ENCODE measurements around the gene LNP1.
"Not testable (repeated sequence)": the region's sequence is repeated elsewhere in the genome, so short reads cannot be mapped to it uniquely, and the experiment has no call there.

The LNP1 gene, protein sequence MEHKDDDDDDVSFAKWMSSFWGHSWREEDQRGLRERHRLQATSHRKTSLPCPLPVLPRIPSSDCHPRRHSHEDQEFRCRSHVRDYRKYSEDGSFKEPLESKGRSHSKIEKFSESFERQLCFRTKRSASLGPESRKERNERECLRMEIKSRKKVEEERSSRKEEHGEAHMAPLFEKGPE

DNA sequence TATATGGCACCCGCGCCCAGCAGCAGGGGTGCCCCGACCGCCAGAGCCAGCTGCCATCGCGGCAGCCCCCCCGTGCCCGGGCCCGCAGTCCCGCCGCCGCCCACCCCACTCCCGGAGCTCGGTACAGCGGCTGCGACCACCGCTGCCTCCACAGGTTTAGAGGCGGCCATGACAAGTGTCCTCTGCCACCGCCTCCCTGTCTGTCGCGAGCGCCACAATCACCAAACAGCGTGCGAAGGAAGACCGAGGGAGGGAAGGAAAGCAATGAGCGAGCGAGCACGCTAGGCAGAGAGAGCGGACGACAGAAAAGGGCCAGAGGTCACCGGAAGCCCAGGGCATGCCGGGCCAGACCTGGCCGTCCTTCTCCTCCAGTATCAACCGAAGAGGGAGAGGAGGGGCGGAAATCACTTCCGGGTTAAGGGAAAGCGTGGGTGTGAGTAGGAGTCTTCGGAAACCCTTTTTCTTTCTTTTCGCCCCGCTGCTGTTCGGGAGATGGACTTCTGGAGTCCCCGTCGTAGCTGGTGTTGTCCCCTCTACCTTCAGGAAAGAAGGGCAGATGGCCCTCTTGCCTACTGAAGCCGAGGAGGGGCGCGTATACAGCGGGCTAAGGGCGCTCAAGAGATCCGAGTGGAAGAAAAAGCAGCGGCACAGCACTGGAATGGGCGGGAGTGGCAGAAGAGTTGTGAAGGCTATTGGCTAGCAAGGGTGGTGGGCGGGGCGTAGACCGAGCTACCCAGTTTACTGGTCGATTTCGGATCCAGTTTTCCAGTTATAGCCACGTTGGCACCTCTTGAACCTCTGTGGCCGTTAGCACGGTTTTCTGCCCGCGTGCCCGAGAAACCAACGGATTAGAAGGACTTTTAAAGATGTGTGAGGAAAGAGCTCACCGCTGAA, at the start of gene LNP1, which contains the start of gene TOMM70:
LNP1 (plus strand) TSS at position 760 of the 894 bp plus-strand sequence. CDS start 28,191 bp downstream, outside the sequence.
TOMM70 (minus strand) TSS at position 310 of the 894 bp plus-strand sequence; CDS start at position 170, 140 bp downstream.
- TF ChIP-seq POLR2A (IDR thresholded peaks at IDR 0.05; ENCODE audit: low read length), result peak; percentile 94
- no peak for TF ChIP-seq GATA1 (IDR thresholded peaks at IDR 0.05; ENCODE audit: low read depth, low read length)

DNA sequence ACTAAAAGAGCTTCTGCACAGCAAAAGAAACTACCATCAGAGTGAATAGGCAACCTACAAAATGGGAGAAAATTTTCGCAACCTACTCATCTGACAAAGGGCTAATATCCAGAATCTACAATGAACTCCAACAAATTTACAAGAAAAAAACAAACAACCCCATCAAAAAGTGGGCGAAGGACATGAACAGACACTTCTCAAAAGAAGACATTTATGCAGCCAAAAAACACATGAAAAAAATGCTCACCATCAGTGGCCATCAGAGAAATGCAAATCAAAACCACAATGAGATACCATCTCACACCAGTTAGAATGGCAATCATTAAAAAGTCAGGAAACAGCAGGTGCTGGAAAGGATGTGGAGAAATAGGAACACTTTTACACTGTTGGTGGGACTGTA, 49.6 kb upstream of the LNP1 start:
- DNase-seq, result not testable (repeated sequence)

More for the DNA sequence above, at the start of gene LNP1, which contains the start of gene TOMM70:
- DNase-seq, result peak; percentile 96 to 97

DNA sequence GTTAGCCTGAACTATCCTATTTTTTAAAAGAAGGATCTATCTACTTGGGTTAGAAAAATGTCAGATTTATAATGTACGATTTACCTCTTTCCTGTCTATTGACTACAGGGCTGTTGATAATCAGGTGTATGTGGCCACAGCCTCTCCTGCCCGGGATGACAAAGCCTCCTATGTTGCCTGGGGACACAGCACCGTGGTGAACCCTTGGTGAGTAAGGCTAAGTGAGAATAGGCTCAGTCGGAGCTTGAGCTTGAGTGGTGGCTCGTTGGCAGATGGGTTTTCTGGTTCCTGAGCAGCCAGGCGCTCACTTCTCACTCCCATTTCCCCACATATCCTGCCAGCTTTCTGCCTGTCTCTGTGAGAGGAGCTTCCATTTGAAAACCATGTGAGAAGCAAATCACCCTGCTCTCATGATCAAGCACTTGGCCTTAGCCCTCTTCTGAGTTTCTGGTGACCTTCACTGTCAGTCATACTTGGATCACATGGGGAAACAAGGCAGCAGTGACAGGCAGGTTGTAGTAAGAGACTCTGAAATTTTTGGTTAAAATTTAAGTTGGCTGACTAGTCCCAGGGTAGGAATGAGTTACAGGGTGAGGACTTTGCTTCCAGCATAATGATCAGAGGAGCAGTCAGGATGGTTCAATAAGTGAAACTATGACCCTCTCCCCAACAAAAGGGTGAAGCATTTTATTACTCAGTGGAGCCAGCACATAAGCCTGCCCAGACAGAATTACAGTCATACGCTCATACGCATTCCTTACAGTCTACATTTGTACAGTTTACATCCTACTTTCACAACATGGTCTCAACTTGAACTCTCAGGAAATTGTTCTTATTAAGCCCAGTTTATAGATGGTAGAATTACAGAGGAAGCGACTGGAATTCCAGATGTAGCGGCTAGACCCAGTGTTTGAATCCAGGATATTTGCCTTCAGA, 48.8 kb upstream of the LNP1 start:
- no peak for TF ChIP-seq GATA1 (IDR thresholded peaks at IDR 0.05; ENCODE audit: low read depth, low read length)
- TF ChIP-seq POLR2A (IDR thresholded peaks at IDR 0.05; ENCODE audit: low read length), result no peak
- no peak for DNase-seq

DNA sequence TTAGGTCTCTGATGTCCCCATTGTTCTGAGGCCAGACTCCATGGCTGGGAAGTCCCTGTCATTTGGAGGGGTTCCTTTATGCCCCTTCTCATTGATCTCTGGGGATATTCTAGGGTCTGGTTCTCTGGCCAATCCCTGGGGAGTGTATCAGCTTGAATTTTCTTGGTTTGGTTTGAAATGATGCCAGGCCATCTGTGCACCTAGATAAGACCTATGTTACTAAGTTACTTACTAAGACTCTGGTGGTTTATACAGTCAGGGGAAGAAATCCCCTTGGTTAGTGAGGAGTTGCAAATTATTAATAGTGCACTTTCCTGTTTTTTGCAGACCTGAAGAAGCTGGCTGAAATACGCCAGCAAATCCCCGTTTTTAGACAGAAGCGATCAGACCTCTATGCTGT, 46.5 kb upstream of the LNP1 start:
- peak; percentile 67 to 74 for DNase-seq

DNA sequence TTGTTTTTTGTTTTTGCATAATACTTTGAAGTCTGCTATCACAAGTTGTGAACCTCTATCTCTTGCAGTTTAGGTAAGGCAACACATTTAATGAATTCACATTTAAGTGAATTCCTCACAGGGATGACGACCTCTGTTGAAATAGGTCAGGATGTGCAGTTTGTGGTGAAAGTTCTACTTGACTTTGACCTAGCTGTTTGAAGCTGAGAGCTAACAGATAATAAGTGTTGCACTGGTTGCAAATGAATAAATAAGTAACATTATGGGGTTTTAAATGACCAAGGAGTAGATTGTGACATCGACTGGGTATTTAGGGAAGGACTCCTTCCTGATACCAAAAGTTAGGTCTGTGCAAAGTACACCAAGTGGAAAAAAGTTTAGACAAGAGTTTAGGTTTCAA, 42.9 kb upstream of the LNP1 start:
- no peak for DNase-seq
- TF ChIP-seq GATA1 (IDR thresholded peaks at IDR 0.05; ENCODE audit: low read depth, low read length) (no peak), POLR2A (IDR thresholded peaks at IDR 0.05; ENCODE audit: low read length) (no peak)

More for the DNA sequence above, 46.5 kb upstream of the LNP1 start:
- TF ChIP-seq POLR2A (IDR thresholded peaks at IDR 0.05; ENCODE audit: low read length) (no peak), GATA1 (IDR thresholded peaks at IDR 0.05; ENCODE audit: low read depth, low read length) (no peak)

DNA sequence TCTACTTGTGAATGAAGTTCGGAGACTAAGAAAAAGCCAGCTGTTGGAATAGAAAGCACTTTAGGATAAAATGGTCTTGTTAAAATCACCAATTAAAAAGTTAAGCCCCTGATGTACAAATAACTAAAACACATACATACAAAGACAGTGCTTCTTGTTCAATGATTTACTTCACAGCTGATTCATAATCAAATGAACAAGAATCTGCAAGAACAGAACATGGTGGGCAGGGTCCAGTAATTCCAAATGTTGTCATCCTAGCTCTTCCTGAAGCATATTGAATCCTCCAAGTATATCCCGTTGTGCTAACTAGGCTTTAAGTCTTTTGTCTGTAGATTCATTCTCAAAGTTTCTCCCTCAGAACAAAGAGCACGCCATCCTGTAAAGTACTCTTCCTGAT, 42.3 kb upstream of the LNP1 start:
- TF ChIP-seq GATA1 (IDR thresholded peaks at IDR 0.05; ENCODE audit: low read depth, low read length) (no peak), POLR2A (IDR thresholded peaks at IDR 0.05; ENCODE audit: low read length) (no peak)
- DNase-seq, result no peak

DNA sequence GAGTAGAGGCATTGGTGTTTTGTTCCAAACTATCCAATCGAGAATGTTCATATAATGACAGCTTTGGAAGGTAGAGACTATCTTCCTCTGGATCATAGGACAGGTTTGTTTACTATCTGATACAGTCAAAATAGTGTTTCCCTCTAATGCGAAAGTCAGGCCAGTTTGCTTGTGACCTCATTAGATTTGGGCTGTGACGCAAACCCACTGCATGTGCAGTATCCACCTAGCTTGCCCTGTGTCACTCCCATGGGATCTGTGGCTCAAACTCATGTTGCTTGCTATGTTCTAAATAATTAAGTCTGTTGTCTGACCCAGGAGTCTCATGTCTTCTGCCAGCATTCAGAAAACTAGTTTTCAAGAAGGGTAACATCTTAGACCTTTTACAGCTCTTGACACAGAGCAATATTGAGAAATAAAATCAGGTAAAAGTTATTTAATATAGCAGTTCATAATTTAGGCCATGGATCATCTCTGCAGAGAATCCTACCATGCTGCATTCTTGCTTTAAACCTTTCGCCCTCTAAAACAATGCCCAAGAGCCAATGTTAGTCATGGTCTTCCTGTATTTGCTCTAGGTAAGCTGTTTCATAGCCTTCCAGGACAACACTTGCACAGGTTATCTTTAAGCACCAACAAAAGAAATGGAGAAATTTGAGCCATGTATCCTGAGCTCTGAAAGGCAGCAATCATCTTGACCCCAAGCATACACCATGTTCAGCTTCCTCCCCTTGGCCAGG, 40.4 kb upstream of the LNP1 start:
- TF ChIP-seq POLR2A (IDR thresholded peaks at IDR 0.05; ENCODE audit: low read length) (no peak), GATA1 (IDR thresholded peaks at IDR 0.05; ENCODE audit: low read depth, low read length) (no peak)
- no peak for DNase-seq

DNA sequence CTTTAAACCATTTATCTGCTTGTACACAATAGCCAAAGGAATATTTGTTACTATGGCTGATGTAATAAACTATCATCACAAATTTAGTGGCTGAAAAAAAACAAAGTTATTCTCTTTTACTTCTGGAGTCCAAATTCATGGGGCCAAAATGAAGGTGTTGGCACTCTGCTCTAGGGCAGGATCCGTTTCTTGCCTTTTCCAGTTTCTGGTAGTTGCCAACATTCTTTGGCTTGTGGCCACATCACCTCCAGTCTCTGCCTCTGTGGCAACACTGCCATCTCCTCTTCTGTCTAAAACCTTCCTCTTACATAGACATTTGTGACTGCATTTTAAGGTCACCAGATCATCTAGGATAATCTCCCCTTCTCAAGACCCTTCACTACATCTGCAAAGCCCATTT, 39.4 kb upstream of the LNP1 start:
- TF ChIP-seq GATA1 (IDR thresholded peaks at IDR 0.05; ENCODE audit: low read depth, low read length), result no peak
- TF ChIP-seq POLR2A (IDR thresholded peaks at IDR 0.05; ENCODE audit: low read length), result no peak
- DNase-seq, result no peak

DNA sequence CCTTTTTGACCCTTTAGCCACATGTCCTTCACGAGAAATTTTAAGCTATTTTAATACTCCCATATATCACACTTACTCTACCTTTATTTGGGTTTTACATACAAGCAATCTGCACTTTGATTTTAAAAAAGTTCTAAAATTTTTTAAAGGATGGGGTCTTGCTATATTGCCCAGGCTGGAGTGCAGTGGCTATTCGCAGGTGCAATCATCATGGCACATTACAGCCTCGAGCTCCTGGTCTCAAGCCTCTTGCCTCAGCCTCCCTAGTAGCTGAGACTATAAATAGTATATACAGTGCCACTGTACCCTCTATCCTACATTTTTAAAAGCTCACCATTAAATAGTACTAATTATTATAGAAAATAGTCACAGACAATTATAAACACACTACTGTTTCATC, 36.9 kb upstream of the LNP1 start:
- TF ChIP-seq GATA1 (IDR thresholded peaks at IDR 0.05; ENCODE audit: low read depth, low read length), result no peak
- no peak for TF ChIP-seq POLR2A (IDR thresholded peaks at IDR 0.05; ENCODE audit: low read length)
- no peak for DNase-seq

DNA sequence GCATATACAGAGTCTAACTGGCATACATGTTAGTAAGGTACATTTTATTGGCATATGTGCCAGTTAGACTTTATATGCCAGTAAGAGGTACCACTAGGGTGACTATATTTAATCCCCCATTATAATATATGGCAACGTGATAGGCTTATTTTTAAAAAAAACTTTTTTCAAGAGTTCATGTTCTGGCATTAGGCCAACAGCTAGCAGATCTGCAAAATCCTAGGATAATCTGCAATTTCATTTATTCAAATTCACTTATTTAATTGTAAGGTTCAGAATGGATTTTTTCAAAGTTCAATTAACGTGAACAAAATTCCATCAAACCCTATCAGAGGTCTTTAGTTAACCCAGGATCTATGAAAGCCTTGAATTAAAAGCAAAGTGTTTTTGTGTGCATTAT, 34.9 kb upstream of the LNP1 start:
- no peak for TF ChIP-seq GATA1 (IDR thresholded peaks at IDR 0.05; ENCODE audit: low read depth, low read length)
- TF ChIP-seq POLR2A (IDR thresholded peaks at IDR 0.05; ENCODE audit: low read length), result no peak
- DNase-seq, result no peak

DNA sequence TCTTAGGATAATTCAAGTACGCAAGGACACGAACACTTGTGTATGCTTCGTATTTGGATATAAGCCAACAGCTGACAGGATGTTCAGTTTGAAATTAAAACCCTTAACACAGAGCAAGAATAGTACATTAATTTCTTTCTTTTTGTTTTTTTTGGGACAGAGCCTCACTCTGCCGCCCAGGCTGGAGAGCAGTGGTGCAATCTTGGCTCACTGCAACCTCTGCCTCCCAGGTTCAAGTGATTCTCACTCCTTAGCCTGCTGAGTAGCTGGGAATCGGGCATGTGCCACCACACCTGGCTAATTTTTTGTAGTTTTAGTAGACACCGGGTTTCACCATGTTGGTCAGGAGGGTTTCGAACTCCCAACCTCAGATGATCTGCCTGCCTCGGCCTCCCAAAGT, 32.9 kb upstream of the LNP1 start:
- no peak for DNase-seq
- TF ChIP-seq POLR2A (IDR thresholded peaks at IDR 0.05; ENCODE audit: low read length), result no peak
- TF ChIP-seq GATA1 (IDR thresholded peaks at IDR 0.05; ENCODE audit: low read depth, low read length), result no peak

DNA sequence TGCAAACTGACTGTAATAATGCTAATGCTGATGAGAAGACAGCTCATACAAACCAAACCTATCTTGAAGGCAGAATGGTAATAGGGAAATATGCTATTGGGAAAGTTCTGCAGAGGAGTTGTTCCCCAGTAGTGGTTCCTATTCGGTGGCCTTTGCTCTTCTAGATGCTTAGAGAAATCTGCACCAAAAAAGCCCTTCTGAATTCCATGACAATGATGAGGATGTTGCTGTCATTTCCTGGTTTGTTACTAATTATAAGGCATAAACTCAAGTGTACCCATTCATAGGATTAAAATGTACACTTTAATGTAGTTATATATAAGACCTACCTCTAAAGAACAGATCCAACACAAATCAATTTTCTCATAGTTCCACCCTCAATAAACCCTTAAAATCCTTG, 30.6 kb upstream of the LNP1 start:
- no peak for DNase-seq
- TF ChIP-seq GATA1 (IDR thresholded peaks at IDR 0.05; ENCODE audit: low read depth, low read length), result no peak
- TF ChIP-seq POLR2A (IDR thresholded peaks at IDR 0.05; ENCODE audit: low read length), result no peak

DNA sequence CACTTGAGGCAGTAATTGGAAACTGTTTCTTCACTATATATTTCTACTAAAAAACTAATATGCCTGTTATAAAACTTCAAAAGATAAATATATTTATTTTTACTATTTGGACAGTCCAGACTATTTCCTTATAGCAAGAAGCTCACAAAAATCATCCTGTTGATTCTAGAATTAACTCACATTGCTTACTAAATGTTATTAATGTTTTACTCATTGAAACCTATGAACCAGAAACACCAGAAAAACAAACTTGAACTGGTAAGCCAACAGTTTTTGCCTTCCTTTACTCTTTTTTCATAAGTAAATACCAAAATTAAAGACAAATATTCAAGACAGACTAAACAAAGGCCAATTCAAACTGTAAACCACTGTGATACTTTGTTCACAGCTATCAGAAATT, 26.8 kb upstream of the LNP1 start:
- TF ChIP-seq POLR2A (IDR thresholded peaks at IDR 0.05; ENCODE audit: low read length) (no peak), GATA1 (IDR thresholded peaks at IDR 0.05; ENCODE audit: low read depth, low read length) (no peak)
- no peak for DNase-seq

Data from erythroblast (primary cell).